Activated T-helper 17 cell treated with anti-CD3 and anti-CD28 coated beads, Interleukin-2, amount 50 U/mL, for 72 hours (primary cell): ENCODE data around the gene PRAMEF11. TPM values are rescaled to one million over a fixed set of nuclear protein-coding genes. Genes with fewer than 3 reads are reported as not detected.
"Not testable (repeated sequence)": the region's sequence is repeated elsewhere in the genome, so short reads cannot be mapped to it uniquely, and the experiment has no call there.

Experiments
- ATAC-seq: fragments of 150-1000 bp; cut with Tn5 transposase; replicated peaks from 2 replicates; pipeline ENCODE4 v1.10.0; 2021; ENCODE audit warnings: mild to moderate bottlenecking, moderate library complexity
- H3K27ac Mint-ChIP-seq: one replicate; pipeline ENCODE4 v1.8.0; 2022; ENCODE audit warnings: mixed read lengths
- H3K27me3 Mint-ChIP-seq: one replicate; pipeline ENCODE4 v1.8.0; 2022; ENCODE audit warnings: mixed read lengths
- H3K36me3 Mint-ChIP-seq: one replicate; pipeline ENCODE4 v1.8.0; 2022; ENCODE audit warnings: low read depth, mild to moderate bottlenecking, mixed read lengths
- H3K4me1 Mint-ChIP-seq: one replicate; pipeline ENCODE4 v1.8.0; 2022; ENCODE audit warnings: mixed read lengths
- H3K4me3 Mint-ChIP-seq: one replicate; pipeline ENCODE4 v1.8.0; 2022; ENCODE audit warnings: mild to moderate bottlenecking, mixed read lengths
- H3K9me3 Mint-ChIP-seq: one replicate; pipeline ENCODE4 v1.8.0; 2022; ENCODE audit warnings: mixed read lengths
- total RNA-seq, 2 donors: library from RNA; stranded (reverse); gene quantifications; one replicate each; pipeline ENCODE4 v1.2.3, GENCODE V29; 2022

The PRAMEF11 gene
- total RNA-seq: not detected

- ATAC-seq, H3K36me3 Mint-ChIP-seq, H3K27me3 Mint-ChIP-seq, H3K27ac Mint-ChIP-seq, H3K4me1 Mint-ChIP-seq, H3K4me3 Mint-ChIP-seq, H3K9me3 Mint-ChIP-seq: not testable (repeated sequence)
Measured at GRCh38 chr1:12831310-12831709, at the start of gene PRAMEF11. TSS of gene PRAMEF11 (minus strand) at chr1:12831410. CDS start at chr1:12828789, 2,621 bp downstream.

- not testable (repeated sequence) for H3K4me3 Mint-ChIP-seq, H3K4me1 Mint-ChIP-seq, ATAC-seq, H3K27me3 Mint-ChIP-seq, H3K9me3 Mint-ChIP-seq, H3K36me3 Mint-ChIP-seq, H3K27ac Mint-ChIP-seq
Measured at GRCh38 chr1:12878453-12878852, 47.2 kb upstream of the PRAMEF11 start.

GRCh38 chr1:12863131-12863880, 32.1 kb upstream of the PRAMEF11 start:
- H3K36me3 Mint-ChIP-seq, H3K27ac Mint-ChIP-seq, H3K9me3 Mint-ChIP-seq, H3K4me3 Mint-ChIP-seq, H3K4me1 Mint-ChIP-seq, ATAC-seq, H3K27me3 Mint-ChIP-seq: not testable (repeated sequence)

GRCh38 chr1:12856786-12857185, 25.6 kb upstream of the PRAMEF11 start, which contains the start of gene PRAMEF2:
TSS of gene PRAMEF2 (plus strand) at chr1:12857086. CDS start at chr1:12859010, 1,924 bp downstream.
- not testable (repeated sequence) for H3K9me3 Mint-ChIP-seq, H3K4me1 Mint-ChIP-seq, H3K27ac Mint-ChIP-seq, H3K36me3 Mint-ChIP-seq, H3K4me3 Mint-ChIP-seq, H3K27me3 Mint-ChIP-seq, ATAC-seq

GRCh38 chr1:12851779-12852178, 20.6 kb upstream of the PRAMEF11 start:
- ATAC-seq: no peak
- no peak overlapping the region for H3K27ac Mint-ChIP-seq
- no peaks in the 10 kb centered on the region for H3K9me3 Mint-ChIP-seq
- H3K27me3 Mint-ChIP-seq: peaks cover 7% of the 10 kb centered on the region
- no peaks in the 10 kb centered on the region for H3K4me1 Mint-ChIP-seq
- H3K36me3 Mint-ChIP-seq: no peaks in the 10 kb centered on the region
- H3K4me3 Mint-ChIP-seq: no peak overlapping the region

GRCh38 chr1:12848620-12849019, 17.4 kb upstream of the PRAMEF11 start, which contains the start of gene HNRNPCL1:
TSS of gene HNRNPCL1 (minus strand) at chr1:12848720. CDS start at chr1:12848289, 431 bp downstream.
- not testable (repeated sequence) for H3K27ac Mint-ChIP-seq, H3K4me3 Mint-ChIP-seq, H3K4me1 Mint-ChIP-seq, ATAC-seq, H3K9me3 Mint-ChIP-seq, H3K36me3 Mint-ChIP-seq
- H3K27me3 Mint-ChIP-seq: peaks cover 11% of the 10 kb centered on the region

- not testable (repeated sequence) for H3K27ac Mint-ChIP-seq, H3K27me3 Mint-ChIP-seq, ATAC-seq, H3K36me3 Mint-ChIP-seq, H3K4me3 Mint-ChIP-seq, H3K4me1 Mint-ChIP-seq, H3K9me3 Mint-ChIP-seq
Measured at GRCh38 chr1:12833251-12833650, 2.0 kb upstream of the PRAMEF11 start.

GRCh38 chr1:12819061-12819460, 12.1 kb downstream of the PRAMEF11 start:
- H3K27me3 Mint-ChIP-seq: peaks cover 16% of the 10 kb centered on the region
- H3K4me3 Mint-ChIP-seq, H3K27ac Mint-ChIP-seq, H3K36me3 Mint-ChIP-seq, H3K4me1 Mint-ChIP-seq, H3K9me3 Mint-ChIP-seq, ATAC-seq: not testable (repeated sequence)

GRCh38 chr1:12811409-12811784, 19.8 kb downstream of the PRAMEF11 start:
- no peaks in the 10 kb centered on the region for H3K9me3 Mint-ChIP-seq
- H3K4me3 Mint-ChIP-seq: no peak overlapping the region
- no peak for ATAC-seq
- H3K36me3 Mint-ChIP-seq: no peaks in the 10 kb centered on the region
- H3K4me1 Mint-ChIP-seq: no peaks in the 10 kb centered on the region
- peaks cover 34% of the 10 kb centered on the region for H3K27me3 Mint-ChIP-seq
- no peak overlapping the region for H3K27ac Mint-ChIP-seq

GRCh38 chr1:12810691-12811408, 20.4 kb downstream of the PRAMEF11 start:
- H3K27me3 Mint-ChIP-seq: peaks cover 35% of the 10 kb centered on the region
- no peak overlapping the region for H3K4me3 Mint-ChIP-seq
- H3K9me3 Mint-ChIP-seq: no peaks in the 10 kb centered on the region
- no peak for ATAC-seq
- H3K27ac Mint-ChIP-seq: no peak overlapping the region
- H3K36me3 Mint-ChIP-seq: no peaks in the 10 kb centered on the region
- no peaks in the 10 kb centered on the region for H3K4me1 Mint-ChIP-seq

GRCh38 chr1:12809933-12810332, 21.3 kb downstream of the PRAMEF11 start:
- H3K9me3 Mint-ChIP-seq: peaks cover 6% of the 10 kb centered on the region
- H3K4me3 Mint-ChIP-seq: no peak overlapping the region
- H3K27me3 Mint-ChIP-seq: peaks cover 37% of the 10 kb centered on the region
- H3K36me3 Mint-ChIP-seq: no peaks in the 10 kb centered on the region
- no peak for ATAC-seq
- H3K4me1 Mint-ChIP-seq: no peaks in the 10 kb centered on the region
- no peak overlapping the region for H3K27ac Mint-ChIP-seq

GRCh38 chr1:12799730-12800129, 31.5 kb downstream of the PRAMEF11 start:
- peaks cover 6% of the 10 kb centered on the region for H3K9me3 Mint-ChIP-seq
- ATAC-seq: no peak
- H3K4me1 Mint-ChIP-seq: no peaks in the 10 kb centered on the region
- H3K27me3 Mint-ChIP-seq: peaks cover 8% of the 10 kb centered on the region
- H3K27ac Mint-ChIP-seq: no peak overlapping the region
- no peak overlapping the region for H3K4me3 Mint-ChIP-seq
- H3K36me3 Mint-ChIP-seq: no peaks in the 10 kb centered on the region

GRCh38 chr1:12798911-12799310, 32.3 kb downstream of the PRAMEF11 start:
- H3K36me3 Mint-ChIP-seq: no peaks in the 10 kb centered on the region
- H3K4me1 Mint-ChIP-seq: no peaks in the 10 kb centered on the region
- H3K27me3 Mint-ChIP-seq: peaks cover 3% of the 10 kb centered on the region
- H3K9me3 Mint-ChIP-seq: peaks cover 4% of the 10 kb centered on the region
- no peak overlapping the region for H3K4me3 Mint-ChIP-seq
- no peak overlapping the region for H3K27ac Mint-ChIP-seq
- ATAC-seq: no peak

- ATAC-seq, H3K9me3 Mint-ChIP-seq, H3K4me1 Mint-ChIP-seq: not testable (repeated sequence)
Measured at GRCh38 chr1:12791097-12791496, 40.1 kb downstream of the PRAMEF11 start, which contains the start of gene PRAMEF1. TSS of gene PRAMEF1 (plus strand) at chr1:12791397. CDS start at chr1:12793228, 1,831 bp downstream.

GRCh38 chr1:12784729-12785128, 46.5 kb downstream of the PRAMEF11 start:
- H3K27me3 Mint-ChIP-seq, H3K27ac Mint-ChIP-seq, ATAC-seq, H3K4me3 Mint-ChIP-seq, H3K36me3 Mint-ChIP-seq, H3K4me1 Mint-ChIP-seq: not testable (repeated sequence)
- H3K9me3 Mint-ChIP-seq: peaks cover 11% of the 10 kb centered on the region

More at GRCh38 chr1:12791097-12791496, 40.1 kb downstream of the PRAMEF11 start, which contains the start of gene PRAMEF1:
- H3K27ac Mint-ChIP-seq, H3K4me3 Mint-ChIP-seq, H3K27me3 Mint-ChIP-seq, H3K36me3 Mint-ChIP-seq: not testable (repeated sequence)
